BLaER1 treated with 17β-estradiol and CSF1 and Interleukin-3, amounts not matched to agents 10 nM and 100 nM (cell line): ENCODE results near the gene KCTD13.
"Not testable (repeated sequence)": the region's sequence is repeated elsewhere in the genome, so short reads cannot be mapped to it uniquely, and the experiment has no call there.

Experiments
- H3K27ac ChIP-seq, 11 experiments: shearing (Covaris generic); formaldehyde crosslinking; 2 replicates each; pipeline ENCODE4 v1.8.1; 2022
- H3K27me3 ChIP-seq, 11 experiments: shearing (Covaris generic); formaldehyde crosslinking; 2 replicates each; pipeline ENCODE4 v1.8.1; 2022
- H3K36me3 ChIP-seq, 11 experiments: shearing (Covaris generic); formaldehyde crosslinking; 2 replicates each; pipeline ENCODE4 v1.8.1; 2022
- H3K4me1 ChIP-seq, 10 experiments: shearing (Covaris generic); formaldehyde crosslinking; 2 replicates each; pipeline ENCODE4 v1.8.1; 2022
- H3K4me2 ChIP-seq, 11 experiments: shearing (Covaris generic); formaldehyde crosslinking; 2 replicates each; pipeline ENCODE4 v1.8.1; 2022
- H3K4me3 ChIP-seq, 10 experiments: shearing (Covaris generic); formaldehyde crosslinking; 2 replicates each; pipeline ENCODE4 v1.8.1; 2022
- H3K9ac ChIP-seq, 11 experiments: shearing (Covaris generic); formaldehyde crosslinking; 2 replicates each; pipeline ENCODE4 v1.8.1; 2022
- H3K9me3 ChIP-seq, 11 experiments: shearing (Covaris generic); formaldehyde crosslinking; replicated peaks in 1 of 11; 2 replicates each; pipeline ENCODE4 v1.8.1; 2022
- H4K20me1 ChIP-seq, 11 experiments: shearing (Covaris generic); formaldehyde crosslinking; 2 replicates each; pipeline ENCODE4 v1.8.1; 2022
- Cebpa-rat ChIP-seq, 11 experiments: shearing (Covaris generic); IDR thresholded peaks; 2 replicates each; pipeline ENCODE4 v1.8.1; 2022

KCTD13 gene

DNA sequence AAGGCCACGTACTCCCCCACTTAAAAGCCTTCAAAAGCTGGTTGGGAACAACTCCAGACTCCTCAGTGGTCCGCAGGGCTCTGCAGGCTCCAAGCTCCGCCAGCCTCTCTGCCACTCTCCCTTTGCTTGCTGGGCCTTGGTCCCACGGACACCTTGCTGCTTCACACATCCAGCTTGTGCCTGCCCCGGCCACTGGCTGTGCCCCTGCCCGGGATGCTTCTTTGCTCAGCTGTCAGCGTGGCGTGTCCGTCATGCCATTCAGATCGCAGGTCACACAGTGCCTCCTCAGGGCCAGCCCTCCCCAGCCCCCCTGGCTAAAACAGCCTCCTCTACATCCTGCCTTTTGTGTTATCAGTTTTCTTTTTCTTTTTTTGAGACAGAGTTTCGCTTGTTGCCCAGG lies 13.9 kb downstream of the KCTD13 start:
- Histone ChIP-seq H3K4me1 (peaks cover 9 to 31% (median 20%) of the 10 kb centered on the region in 10 experiments), H3K27me3 (no peaks in the 10 kb centered on the region), H4K20me1 (peaks cover 0 to 22% (median 7%) of the 10 kb centered on the region in 11 experiments; a peak in 10 of 22 replicates), H3K36me3 (peaks cover 36 to 69% (median 45%) of the 10 kb centered on the region in 11 experiments), H3K9ac (0 out of 22 replicates have a peak overlapping the region, but pooled peaks of 1 of the 11 experiments have one; percentile 13), H3K4me3 (no peak overlapping the region), H3K27ac (peak overlapping the region in 3 of 11 experiments; percentile 15 to 87 (median 84); a peak in 4 of 22 replicates), H3K9me3 (no peaks in the 10 kb centered on the region), H3K4me2 (no peak overlapping the region)
- no peak for TF ChIP-seq Cebpa-rat (IDR thresholded peaks at IDR 0.05)

DNA sequence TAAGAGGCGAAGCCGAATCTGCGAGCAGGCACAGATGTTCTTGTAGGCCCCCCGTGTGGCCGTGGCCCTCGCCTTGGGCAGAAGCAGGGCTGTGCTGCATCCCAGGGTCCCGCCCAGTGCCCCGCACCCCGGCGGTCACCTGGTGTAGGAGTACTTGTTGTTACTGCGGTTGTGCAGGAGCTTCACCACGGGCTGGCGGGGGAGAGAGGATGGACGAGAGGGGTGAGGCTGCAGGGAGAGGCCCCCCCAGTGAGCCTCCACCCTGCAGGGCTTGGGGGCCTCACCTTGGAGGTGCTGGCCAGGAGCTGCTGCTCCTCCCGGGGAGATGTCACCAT lies 14.4 kb downstream of the KCTD13 start:
- H3K4me1 ChIP-seq = peaks cover 9 to 31% (median 20%) of the 10 kb centered on the region in 10 experiments
- no peak overlapping the region for H3K4me2 ChIP-seq
- H3K36me3 ChIP-seq = peaks cover 32 to 69% (median 45%) of the 10 kb centered on the region in 11 experiments
- no peaks in the 10 kb centered on the region for H3K27me3 ChIP-seq
- no peaks in the 10 kb centered on the region for H3K9me3 ChIP-seq
- 0 out of 22 replicates have a peak overlapping the region, but pooled peaks of 1 of the 11 experiments have one; percentile 13 for H3K9ac ChIP-seq
- no peak overlapping the region for H3K4me3 ChIP-seq
- H4K20me1 ChIP-seq = peaks cover 0 to 25% (median 5%) of the 10 kb centered on the region in 11 experiments; a peak in 10 of 22 replicates
- TF ChIP-seq Cebpa-rat (IDR thresholded peaks at IDR 0.05) = no peak
- H3K27ac ChIP-seq = peak overlapping the region in 4 of 11 experiments; percentile 15 to 87 (median 78); a peak in 6 of 22 replicates

DNA sequence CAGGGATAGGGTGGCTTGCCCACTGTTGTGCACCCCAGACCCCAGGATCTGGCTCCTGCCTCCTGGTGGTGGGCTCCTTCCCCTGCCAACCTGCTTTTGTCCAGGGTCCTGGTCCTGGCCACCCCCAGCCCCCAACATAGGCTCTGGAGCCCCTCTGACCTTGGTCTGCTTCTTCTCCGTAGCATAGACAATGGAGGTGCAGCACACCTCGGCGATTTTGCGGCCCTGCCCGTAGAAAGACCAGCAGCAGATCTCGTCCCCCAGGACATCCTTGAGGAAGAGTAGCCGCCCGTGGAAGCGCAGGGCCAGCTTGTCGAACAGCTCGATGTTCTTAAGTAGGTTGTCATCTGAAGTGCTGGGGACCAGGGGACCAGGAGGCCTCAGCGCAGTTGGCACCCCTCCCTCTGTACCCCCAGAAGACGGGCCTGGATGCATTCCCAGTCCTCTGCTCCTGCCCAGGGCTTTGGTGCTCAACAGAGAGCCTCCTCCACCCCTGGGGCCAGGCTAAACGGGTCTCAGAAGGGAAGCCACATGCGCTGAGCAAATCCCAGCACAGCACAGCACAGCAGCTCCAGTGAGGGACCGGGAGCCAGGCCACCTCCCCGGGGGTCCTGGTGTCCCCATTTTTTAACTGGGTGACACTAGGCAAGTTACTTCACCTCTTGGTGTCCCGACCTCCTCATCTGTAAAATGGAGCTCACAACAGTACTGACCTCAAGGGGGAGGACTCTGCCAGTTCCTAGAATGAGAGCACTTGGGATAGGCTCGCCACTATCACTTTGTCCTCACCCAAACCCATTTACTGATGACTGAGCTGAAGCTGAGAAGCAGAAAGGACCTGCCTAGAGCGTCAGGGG lies 15.0 kb downstream of the KCTD13 start:
- Histone ChIP-seq H3K4me3 (no peak overlapping the region), H3K9me3 (no peaks in the 10 kb centered on the region), H4K20me1 (peaks cover 0 to 28% (median 4%) of the 10 kb centered on the region in 11 experiments; a peak in 7 of 22 replicates), H3K4me2 (peak overlapping the region in 1 of 11 experiments; percentile 77; a peak in 1 of 22 replicates), H3K27ac (peak overlapping the region in 8 of 11 experiments; percentile 10 to 87 (median 72); a peak in 11 of 22 replicates), H3K36me3 (peaks cover 28 to 67% (median 43%) of the 10 kb centered on the region in 11 experiments), H3K27me3 (no peaks in the 10 kb centered on the region), H3K9ac (no peak overlapping the region; a peak in 1 of 22 replicates), H3K4me1 (peaks cover 9 to 31% (median 20%) of the 10 kb centered on the region in 10 experiments)
- no peak for TF ChIP-seq Cebpa-rat (IDR thresholded peaks at IDR 0.05)

DNA sequence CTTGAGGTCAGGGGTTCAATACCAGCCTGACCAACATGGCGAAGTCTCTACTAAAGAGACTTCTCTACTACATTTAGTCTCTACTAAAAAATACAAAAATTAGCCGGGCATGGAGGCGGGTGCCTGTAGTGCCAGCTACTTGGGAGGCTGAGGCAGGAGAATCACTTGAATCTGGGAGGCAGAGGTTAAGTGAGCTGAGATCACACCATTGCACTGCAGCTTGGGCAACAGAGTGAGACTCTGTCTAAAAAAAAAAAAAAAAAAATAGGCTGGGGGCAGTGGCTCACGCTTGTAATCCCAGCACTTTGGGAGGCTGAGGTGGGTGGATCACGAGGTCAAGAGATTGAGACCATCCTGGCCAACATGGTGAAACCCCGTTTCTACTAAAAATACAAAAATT lies 16.2 kb downstream of the KCTD13 start:
- not testable (repeated sequence) for H3K9me3 ChIP-seq, H3K27me3 ChIP-seq
- Histone ChIP-seq H4K20me1 (peaks cover 0 to 26% (median 3%) of the 10 kb centered on the region in 11 experiments; a peak in 7 of 22 replicates), H3K4me2 (peak overlapping the region; percentile 25 to 87 (median 69); a peak in 21 of 22 replicates), H3K4me3 (0 out of 20 replicates have a peak overlapping the region, but pooled peaks of 1 of the 10 experiments have one; percentile 24), H3K36me3 (peaks cover 18 to 55% (median 31%) of the 10 kb centered on the region in 11 experiments), H3K4me1 (peaks cover 9 to 31% (median 20%) of the 10 kb centered on the region in 10 experiments), H3K9ac (peak overlapping the region; percentile 25 to 71 (median 59); a peak in 16 of 22 replicates), H3K27ac (peak overlapping the region in 10 of 11 experiments; percentile 38 to 87 (median 71); a peak in 18 of 22 replicates)

DNA sequence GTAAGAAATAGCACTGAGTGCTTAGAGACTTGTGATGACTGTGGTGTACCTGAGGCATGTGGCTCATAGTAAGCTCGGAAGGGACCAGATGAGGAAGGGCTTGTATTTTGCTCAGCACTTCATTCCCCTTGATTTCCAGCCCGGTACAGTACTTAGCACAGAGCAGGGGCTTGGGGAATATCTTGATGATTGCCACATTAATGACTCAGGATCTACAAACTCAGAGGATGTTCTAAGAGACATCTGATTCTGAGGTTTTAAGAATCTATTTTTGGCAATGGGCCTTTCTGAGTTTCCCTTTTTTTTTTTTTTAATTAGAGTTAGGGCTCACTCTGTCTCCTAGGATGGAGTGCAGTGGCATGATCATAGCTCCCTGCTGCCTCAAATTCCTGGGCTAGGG lies 16.6 kb downstream of the KCTD13 start:
- TF ChIP-seq Cebpa-rat (IDR thresholded peaks at IDR 0.05) = peak in 4 of 11 experiments; percentile 18 to 72 (median 70); a peak in 7 of 22 replicates
- Histone ChIP-seq H3K4me2 (peak overlapping the region; percentile 25 to 87 (median 69); a peak in 21 of 22 replicates), H4K20me1 (peaks cover 0 to 21% (median 0%) of the 10 kb centered on the region in 11 experiments; a peak in 7 of 22 replicates), H3K36me3 (peaks cover 14 to 51% (median 26%) of the 10 kb centered on the region in 11 experiments), H3K4me1 (peaks cover 9 to 31% (median 20%) of the 10 kb centered on the region in 10 experiments), H3K27me3 (no peaks in the 10 kb centered on the region), H3K4me3 (0 out of 20 replicates have a peak overlapping the region, but pooled peaks of 1 of the 10 experiments have one; percentile 24), H3K9me3 (no peaks in the 10 kb centered on the region), H3K9ac (peak overlapping the region; percentile 25 to 71 (median 59); a peak in 17 of 22 replicates), H3K27ac (peak overlapping the region in 10 of 11 experiments; percentile 38 to 87 (median 71); a peak in 20 of 22 replicates)

DNA sequence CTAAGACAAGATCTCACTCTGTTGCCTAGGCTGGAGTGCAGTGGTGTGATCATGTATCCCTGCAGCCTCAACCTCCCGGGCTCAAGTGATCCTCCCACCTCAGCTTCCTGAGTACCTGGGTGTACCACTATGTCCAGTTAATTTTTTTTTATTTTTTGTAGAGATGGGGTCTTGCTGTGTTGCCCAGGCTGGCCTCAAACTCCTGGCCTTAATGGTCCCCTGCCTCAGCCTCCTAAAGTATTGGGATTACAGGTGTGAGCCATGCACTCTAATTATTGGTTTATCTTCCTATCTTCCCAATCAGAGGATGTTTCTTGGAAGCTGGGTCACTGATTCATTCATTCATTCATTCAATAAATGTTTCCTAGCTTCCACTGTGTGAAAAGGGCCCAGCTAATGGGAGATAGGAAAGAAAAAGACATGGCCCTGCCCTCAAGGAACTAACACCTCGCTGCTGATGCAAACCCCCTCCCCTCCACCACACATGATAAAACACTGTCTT lies 17.3 kb downstream of the KCTD13 start:
- no peaks in the 10 kb centered on the region for H3K9me3 ChIP-seq
- H3K27me3 ChIP-seq = no peaks in the 10 kb centered on the region
- H3K9ac ChIP-seq = peak overlapping the region in 7 of 11 experiments; percentile 12 to 71 (median 62); a peak in 9 of 22 replicates
- H3K27ac ChIP-seq = peak overlapping the region in 10 of 11 experiments; percentile 22 to 87 (median 70); a peak in 19 of 22 replicates
- H3K36me3 ChIP-seq = peaks cover 7 to 44% (median 21%) of the 10 kb centered on the region in 11 experiments; a peak in 20 of 22 replicates
- no peak for TF ChIP-seq Cebpa-rat (IDR thresholded peaks at IDR 0.05)
- peaks cover 11 to 37% (median 24%) of the 10 kb centered on the region in 10 experiments for H3K4me1 ChIP-seq
- peaks cover 0 to 18% (median 0%) of the 10 kb centered on the region in 11 experiments; a peak in 7 of 22 replicates for H4K20me1 ChIP-seq
- no peak overlapping the region for H3K4me3 ChIP-seq
- peak overlapping the region in 10 of 11 experiments; percentile 34 to 87 (median 71); a peak in 16 of 22 replicates for H3K4me2 ChIP-seq

DNA sequence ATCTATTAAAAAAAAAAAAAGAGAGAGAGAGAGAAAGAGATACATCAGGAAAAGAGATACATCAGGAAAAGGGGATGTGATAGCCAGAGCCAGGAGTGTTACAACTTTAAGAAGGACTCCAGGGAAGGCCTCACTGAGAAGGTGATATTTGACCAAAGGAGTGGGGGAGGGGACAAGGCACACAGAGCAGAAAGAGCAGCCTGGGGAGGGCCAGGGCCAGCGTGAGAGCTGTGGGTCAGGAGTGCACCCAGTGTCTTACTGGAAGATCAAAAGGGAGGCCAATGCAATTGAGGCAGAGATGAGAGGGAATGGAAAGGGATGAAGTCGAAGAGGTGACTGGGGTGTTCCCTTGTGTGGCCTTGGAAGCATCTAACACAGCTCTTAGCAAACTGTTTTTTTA lies 18.1 kb downstream of the KCTD13 start:
- Histone ChIP-seq H3K4me1 (peaks cover 16 to 45% (median 31%) of the 10 kb centered on the region in 10 experiments), H4K20me1 (peaks cover 0 to 18% (median 0%) of the 10 kb centered on the region in 11 experiments; a peak in 6 of 22 replicates), H3K36me3 (peaks cover 0 to 36% (median 13%) of the 10 kb centered on the region in 11 experiments; a peak in 15 of 22 replicates), H3K27me3 (no peaks in the 10 kb centered on the region), H3K27ac (peak overlapping the region in 2 of 11 experiments; percentile 19 to 32; a peak in 4 of 22 replicates), H3K9me3 (no peaks in the 10 kb centered on the region), H3K4me2 (0 out of 22 replicates have a peak overlapping the region, but pooled peaks of 1 of the 11 experiments have one; percentile 82), H3K9ac (no peak overlapping the region), H3K4me3 (no peak overlapping the region)
- TF ChIP-seq Cebpa-rat (IDR thresholded peaks at IDR 0.05) = no peak

DNA sequence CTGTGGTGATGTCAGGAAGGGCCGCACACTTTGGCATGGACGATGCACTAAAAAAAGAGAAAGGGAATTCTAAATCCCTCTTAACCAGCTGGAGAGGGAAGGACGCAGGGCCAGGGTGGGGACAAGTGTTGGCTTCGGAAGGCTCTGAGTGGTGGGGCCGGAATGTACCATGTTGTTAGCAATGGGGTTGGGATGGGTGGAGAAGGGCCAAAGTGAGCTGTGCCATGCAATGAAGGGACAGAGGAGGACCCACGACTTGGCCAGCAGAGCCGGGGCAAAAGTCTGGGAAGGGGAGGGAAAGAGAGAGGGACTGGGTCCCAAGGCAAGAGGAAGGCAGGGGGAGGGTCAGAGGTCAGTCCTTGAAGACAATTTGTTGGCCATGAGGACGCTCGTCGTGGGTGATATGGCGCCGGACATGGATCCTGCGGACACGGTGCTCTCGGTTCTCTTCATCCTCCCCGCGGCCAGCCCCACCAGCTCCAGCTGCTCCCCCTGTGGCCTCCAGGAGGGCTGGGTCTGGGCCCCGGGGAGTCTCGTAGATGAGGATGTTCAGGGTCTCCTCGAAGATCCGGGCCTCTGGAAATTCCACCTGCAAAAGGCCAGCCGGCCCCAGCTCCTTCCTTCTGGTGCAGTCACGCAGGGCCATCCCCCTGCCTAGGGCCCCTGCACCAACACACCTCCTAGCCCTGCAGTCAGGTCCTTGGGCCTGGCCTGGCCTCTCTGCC lies 19.3 kb downstream of the KCTD13 start:
- Histone ChIP-seq H3K27ac (no peak overlapping the region), H3K4me2 (no peak overlapping the region), H4K20me1 (peaks cover 0 to 13% (median under 1%) of the 10 kb centered on the region in 11 experiments; a peak in 8 of 22 replicates), H3K27me3 (no peaks in the 10 kb centered on the region), H3K36me3 (peaks cover 0 to 28% (median 11%) of the 10 kb centered on the region in 11 experiments; a peak in 14 of 22 replicates), H3K9me3 (no peaks in the 10 kb centered on the region), H3K4me1 (peaks cover 16 to 52% (median 35%) of the 10 kb centered on the region in 10 experiments), H3K9ac (no peak overlapping the region), H3K4me3 (no peak overlapping the region)
- no peak for TF ChIP-seq Cebpa-rat (IDR thresholded peaks at IDR 0.05)
